CD4-positive, alpha-beta T cell treated with Interleukin-15 for 4 hours (primary cell): Measurements from ENCODE around the gene ADCY7.
A peak's percentile ranks its signal among the peaks of the same experiment; 100 is the strongest.

Experiments
- DNase-seq: peaks from one replicate; pipeline ENCODE4 v3.0.0-alpha.2; 2020; ENCODE audit warnings: low spot score

Gene ADCY7

GRCh38 chr16:50313596-50314478, 47.5 kb downstream of the ADCY7 start:
- peak; percentile 50 for DNase-seq

GRCh38 chr16:50314665-50315064, 48.3 kb downstream of the ADCY7 start:
- DNase-seq, result no peak

GRCh38 chr16:50315346-50315997, 49.1 kb downstream of the ADCY7 start:
- DNase-seq, result no peak

GRCh38 chr16:50316102-50316847, 49.9 kb downstream of the ADCY7 start:
- DNase-seq, result no peak

- DNase-seq, result no peak
Observed at GRCh38 chr16:50316848-50317630, 50.7 kb downstream of the ADCY7 start.

- DNase-seq, result no peak
Observed at GRCh38 chr16:50318796-50319578, 52.6 kb downstream of the ADCY7 start.

GRCh38 chr16:50320310-50320709, 54.0 kb downstream of the ADCY7 start:
- no peak for DNase-seq

GRCh38 chr16:50322333-50322732, 56.0 kb downstream of the ADCY7 start:
- DNase-seq, result no peak

GRCh38 chr16:50323335-50324011, 57.1 kb downstream of the ADCY7 start:
- no peak for DNase-seq

GRCh38 chr16:50324345-50324744, 58.0 kb downstream of the ADCY7 start:
- no peak for DNase-seq

- no peak for DNase-seq
Observed at GRCh38 chr16:50326264-50326663, 59.9 kb downstream of the ADCY7 start.

- DNase-seq, result peak; percentile 74
Observed at GRCh38 chr16:50326835-50327465, 60.6 kb downstream of the ADCY7 start.

- no peak for DNase-seq
Observed at GRCh38 chr16:50329446-50330189, 63.3 kb downstream of the ADCY7 start.

GRCh38 chr16:50331570-50331969, 65.2 kb downstream of the ADCY7 start:
- no peak for DNase-seq

- no peak for DNase-seq
Observed at GRCh38 chr16:50332599-50332998, 66.2 kb downstream of the ADCY7 start.

GRCh38 chr16:50334106-50334975, 68.0 kb downstream of the ADCY7 start:
- no peak for DNase-seq

- DNase-seq, result peak; percentile 18
Observed at GRCh38 chr16:50335196-50335958, 69.0 kb downstream of the ADCY7 start.

GRCh38 chr16:50336884-50337283, 70.5 kb downstream of the ADCY7 start:
- no peak for DNase-seq
